Duodenal mucosa (tissue), 2 donors: ENCODE results near the gene MAGI2.

Experiments
- H3K27ac ChIP-seq: one replicate; pipeline ENCODE4 v1.7.0; 2013; ENCODE audit warnings: low read depth, low read length
- H3K27me3 ChIP-seq, 2 donors: one replicate each; pipeline ENCODE4 v1.7.0; 2013; ENCODE audit warnings: low read length in 2 of 2, control low read depth in 1 of 2; ENCODE audit not compliant: insufficient read depth in 2 of 2, control insufficient read depth in 1 of 2
- H3K36me3 ChIP-seq, 2 donors: one replicate each; pipeline ENCODE4 v1.7.0; 2013; ENCODE audit warnings: low read length in 2 of 2, control low read depth in 1 of 2; ENCODE audit not compliant: insufficient read depth in 2 of 2, control insufficient read depth in 1 of 2
- H3K4me1 ChIP-seq, 2 donors: one replicate each; pipeline ENCODE4 v1.7.0; 2013; ENCODE audit warnings: low read length in 2 of 2, control low read depth in 1 of 2; ENCODE audit not compliant: insufficient read depth in 2 of 2, control insufficient read depth in 1 of 2
- H3K4me3 ChIP-seq, 2 donors: one replicate each; pipeline ENCODE4 v1.7.0; 2013; ENCODE audit warnings: low read length in 2 of 2, low read depth in 1 of 2
- H3K9ac ChIP-seq, 2 donors: one replicate each; pipeline ENCODE4 v1.7.0; 2013; ENCODE audit warnings: low read length in 2 of 2, low read depth in 1 of 2
- H3K9me3 ChIP-seq, 2 donors: one replicate each; pipeline ENCODE4 v1.7.0; 2013; ENCODE audit warnings: low read length in 2 of 2, control low read depth in 1 of 2; ENCODE audit not compliant: control insufficient read depth in 1 of 2

The MAGI2 gene

DNA sequence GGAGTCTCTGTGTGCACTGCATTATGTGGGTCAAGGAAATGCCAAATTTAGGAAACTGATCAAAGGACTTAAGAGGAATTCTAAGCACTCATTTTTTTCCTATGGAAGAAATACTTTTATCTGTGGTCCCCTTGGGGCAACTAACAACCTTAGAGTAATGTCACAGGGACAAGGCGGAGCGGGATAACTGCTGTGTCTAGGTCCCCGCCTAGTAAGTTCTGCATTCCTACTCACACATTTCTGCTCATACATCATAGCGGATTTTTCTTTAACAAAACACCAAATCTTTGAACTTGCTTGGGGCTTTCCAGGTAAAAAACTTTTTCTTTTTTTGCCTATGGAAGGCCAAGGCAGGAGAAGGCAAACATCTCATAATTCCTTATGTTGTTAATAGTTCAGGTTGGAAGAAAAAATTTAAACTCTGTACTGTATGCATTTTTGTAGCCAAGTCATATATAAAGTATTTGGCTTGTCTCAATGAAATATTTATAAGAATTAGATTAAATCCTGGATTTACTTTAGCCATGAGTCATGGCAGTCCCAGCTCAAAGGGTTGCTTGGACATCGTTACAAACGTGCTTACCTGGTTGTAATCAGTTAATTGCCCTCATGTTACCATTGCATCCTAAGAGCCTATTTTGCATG, 1369.9 kb downstream of the MAGI2 start:
- H3K9ac ChIP-seq = no peak overlapping the region
- H3K27me3 ChIP-seq = no peaks in the 10 kb centered on the region
- H3K4me1 ChIP-seq = no peaks in the 10 kb centered on the region
- H3K36me3 ChIP-seq = no peaks in the 10 kb centered on the region
- H3K27ac ChIP-seq = no peak overlapping the region
- no peaks in the 10 kb centered on the region for H3K9me3 ChIP-seq
- no peak overlapping the region for H3K4me3 ChIP-seq

DNA sequence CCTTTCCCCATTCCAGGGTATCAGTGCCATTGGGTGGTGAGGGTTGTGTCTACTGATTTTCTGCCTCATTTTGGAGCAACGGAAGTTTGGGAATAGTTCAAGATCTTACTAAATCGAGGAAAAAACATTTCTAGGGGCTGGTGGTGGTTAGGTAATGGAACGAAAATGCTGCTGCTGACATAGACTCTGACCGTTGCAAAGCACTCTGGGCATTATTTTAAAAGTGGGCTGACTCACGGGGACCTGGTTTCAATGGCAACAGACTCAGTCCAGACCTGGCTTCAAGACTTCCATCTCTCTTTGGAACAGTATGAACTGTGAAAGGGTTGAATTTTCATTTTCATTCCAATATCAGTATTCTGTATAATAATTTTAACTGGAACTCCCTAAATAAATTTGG, 1370.9 kb downstream of the MAGI2 start:
- Histone ChIP-seq H3K4me1 (no peaks in the 10 kb centered on the region), H3K9ac (no peak overlapping the region), H3K27ac (no peak overlapping the region)

DNA sequence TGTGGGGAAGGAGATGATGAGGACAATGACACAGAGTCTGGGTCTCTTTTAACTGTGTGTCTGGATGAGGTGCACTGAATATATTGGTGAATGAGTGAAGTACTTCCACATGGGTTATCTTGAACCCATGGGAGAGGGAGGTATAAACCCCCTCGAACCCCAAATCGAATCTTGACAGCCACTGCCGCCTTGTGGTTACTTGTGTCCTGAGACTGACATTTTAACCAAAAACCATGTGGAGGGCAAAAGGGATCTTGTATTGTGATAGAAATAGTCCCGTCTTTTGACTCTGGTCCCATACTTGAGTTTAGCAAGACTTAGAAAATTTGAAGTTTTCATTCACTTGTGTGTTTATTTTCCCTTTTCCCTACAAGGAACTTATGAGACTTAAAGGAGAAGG, 1371.6 kb downstream of the MAGI2 start:
- Histone ChIP-seq H3K36me3 (no peaks in the 10 kb centered on the region), H3K4me3 (no peak overlapping the region), H3K27me3 (no peaks in the 10 kb centered on the region), H3K4me1 (no peaks in the 10 kb centered on the region), H3K27ac (no peak overlapping the region), H3K9ac (no peak overlapping the region), H3K9me3 (no peaks in the 10 kb centered on the region)

More for the DNA sequence above, 1370.9 kb downstream of the MAGI2 start:
- no peak overlapping the region for H3K4me3 ChIP-seq
- no peaks in the 10 kb centered on the region for H3K9me3 ChIP-seq
- no peaks in the 10 kb centered on the region for H3K36me3 ChIP-seq
- no peaks in the 10 kb centered on the region for H3K27me3 ChIP-seq

DNA sequence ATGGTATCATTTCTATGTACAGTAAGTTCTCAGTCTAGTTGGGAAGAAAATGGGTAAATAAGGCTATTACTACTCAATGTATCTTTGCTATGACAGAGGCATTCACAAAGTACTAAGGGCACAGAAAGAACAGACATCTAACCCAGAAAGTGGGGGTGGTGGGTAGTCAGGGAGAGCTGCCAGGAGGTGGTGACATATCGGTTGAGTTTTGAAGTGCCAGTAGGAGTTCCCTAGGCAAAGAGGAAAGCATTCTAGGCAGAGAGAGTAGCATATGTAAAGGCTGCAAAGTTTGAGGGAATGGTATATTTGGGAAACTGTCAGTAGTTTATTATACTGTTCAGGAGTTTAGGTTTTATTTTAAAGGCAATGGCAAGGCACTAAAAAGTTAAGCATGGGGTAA, 1372.1 kb downstream of the MAGI2 start:
- H3K4me1 ChIP-seq = no peaks in the 10 kb centered on the region
- no peaks in the 10 kb centered on the region for H3K27me3 ChIP-seq
- H3K27ac ChIP-seq = no peak overlapping the region
- no peak overlapping the region for H3K4me3 ChIP-seq
- no peak overlapping the region for H3K9ac ChIP-seq
- no peaks in the 10 kb centered on the region for H3K9me3 ChIP-seq
- no peaks in the 10 kb centered on the region for H3K36me3 ChIP-seq

DNA sequence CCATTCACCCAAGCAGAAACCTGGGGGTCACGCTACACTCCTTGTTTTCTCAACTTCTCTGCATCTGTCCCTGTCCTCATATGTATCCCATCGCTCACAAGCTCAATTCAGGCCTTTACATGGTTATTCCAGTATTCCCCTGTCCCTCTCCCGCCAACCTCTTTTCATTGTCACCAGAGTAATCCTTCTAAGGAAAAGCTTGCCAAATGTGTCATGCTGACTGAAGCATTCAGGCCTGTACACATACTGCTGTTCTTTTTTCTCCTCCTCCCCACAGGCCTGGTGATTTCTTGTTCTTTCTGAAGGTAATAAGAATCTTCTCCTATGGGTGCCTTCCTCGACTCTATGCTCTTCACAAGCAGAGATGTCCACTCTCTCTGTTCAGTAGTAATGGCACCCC, 1372.7 kb downstream of the MAGI2 start:
- Histone ChIP-seq H3K9ac (no peak overlapping the region), H3K4me1 (no peaks in the 10 kb centered on the region), H3K4me3 (no peak overlapping the region), H3K36me3 (no peaks in the 10 kb centered on the region), H3K9me3 (no peaks in the 10 kb centered on the region), H3K27ac (no peak overlapping the region), H3K27me3 (no peaks in the 10 kb centered on the region)

DNA sequence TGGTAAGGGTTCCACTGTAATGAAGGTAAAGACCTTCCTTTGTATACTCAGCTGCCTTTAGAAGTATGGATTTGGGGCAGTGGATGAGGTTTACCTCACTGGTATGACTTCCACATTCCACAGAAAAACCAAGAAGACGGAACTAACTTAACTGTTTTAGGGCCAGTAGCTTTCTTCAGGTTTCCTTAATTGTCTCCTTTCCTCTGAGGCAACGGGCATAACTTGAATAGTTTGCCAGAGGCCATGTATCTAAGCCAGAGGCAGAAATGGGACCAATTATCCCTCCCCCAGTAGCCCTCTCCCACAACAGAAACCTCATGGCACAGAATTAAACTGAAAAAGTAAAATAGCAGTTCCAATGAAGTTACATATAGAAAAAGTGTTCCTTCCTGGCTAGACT, 1373.2 kb downstream of the MAGI2 start:
- Histone ChIP-seq H3K9ac (no peak overlapping the region), H3K4me3 (no peak overlapping the region), H3K27ac (no peak overlapping the region), H3K9me3 (no peaks in the 10 kb centered on the region), H3K36me3 (no peaks in the 10 kb centered on the region), H3K4me1 (no peaks in the 10 kb centered on the region), H3K27me3 (no peaks in the 10 kb centered on the region)

DNA sequence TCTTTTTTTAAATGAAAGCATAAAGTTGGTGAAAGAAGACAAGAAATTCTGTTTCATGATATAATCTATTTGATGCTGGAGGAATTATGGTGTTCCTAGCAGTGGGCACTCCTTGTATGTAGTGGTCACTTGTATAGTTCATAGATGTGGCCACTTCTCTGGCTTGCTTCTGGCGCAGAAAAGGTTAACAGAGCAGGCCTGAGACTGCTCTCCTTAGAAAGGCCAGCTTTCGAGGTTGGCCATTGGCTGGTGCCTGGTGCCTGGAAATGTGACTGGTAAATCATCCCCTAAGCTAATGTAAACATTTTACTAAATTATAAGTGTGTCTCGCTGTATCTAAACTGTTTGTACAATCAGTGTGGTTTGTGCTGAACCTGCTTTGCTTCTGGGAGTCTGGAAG, 1378.8 kb downstream of the MAGI2 start:
- Histone ChIP-seq H3K36me3 (no peaks in the 10 kb centered on the region), H3K9ac (no peak overlapping the region), H3K4me1 (peaks cover 6 to 10% of the 10 kb centered on the region in 2 donors), H3K9me3 (no peaks in the 10 kb centered on the region), H3K27ac (no peak overlapping the region), H3K4me3 (no peak overlapping the region), H3K27me3 (no peaks in the 10 kb centered on the region)

DNA sequence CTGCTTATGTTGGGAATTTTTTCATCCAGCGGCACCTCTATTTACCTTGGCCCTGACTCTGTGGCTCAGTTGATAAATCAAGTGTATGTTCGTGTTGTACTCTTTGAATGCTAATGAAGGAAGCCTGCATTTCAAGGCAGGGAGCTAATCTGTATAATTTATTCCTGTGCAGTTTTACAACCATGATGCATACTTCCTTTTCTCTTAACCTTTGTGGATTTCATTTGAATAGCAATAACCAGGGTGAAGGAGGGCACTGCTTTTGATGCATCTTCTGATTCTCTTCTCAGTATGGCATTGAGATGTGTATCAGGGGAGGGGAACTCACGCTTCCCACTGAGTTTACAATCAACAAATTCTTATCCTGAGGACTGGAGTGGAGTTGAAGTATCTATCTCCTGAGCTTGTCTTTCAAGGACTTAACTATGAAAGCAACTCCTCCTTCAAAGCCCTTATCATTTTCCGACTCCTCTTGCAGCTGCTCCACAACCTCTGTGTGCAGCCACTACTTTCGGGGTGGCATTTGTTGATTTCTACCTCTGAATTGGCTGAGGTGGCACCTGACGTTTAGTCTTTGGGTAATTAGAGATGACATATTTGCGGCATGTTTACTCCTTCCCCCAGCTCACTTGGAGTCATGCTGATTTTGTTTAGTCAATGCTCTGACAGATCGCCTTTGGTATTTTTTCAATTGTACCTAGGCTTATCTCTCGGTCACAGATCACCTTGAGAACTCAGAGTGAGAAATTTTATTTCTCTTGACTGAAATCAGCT, 1379.7 kb downstream of the MAGI2 start:
- no peak overlapping the region for H3K9ac ChIP-seq
- H3K9me3 ChIP-seq = no peaks in the 10 kb centered on the region
- H3K27me3 ChIP-seq = no peaks in the 10 kb centered on the region
- H3K27ac ChIP-seq = no peak overlapping the region
- peak overlapping the region in 1 of 2 donors; percentile 25 for H3K4me3 ChIP-seq
- no peaks in the 10 kb centered on the region for H3K36me3 ChIP-seq
- peaks cover 6 to 10% of the 10 kb centered on the region in 2 donors for H3K4me1 ChIP-seq

DNA sequence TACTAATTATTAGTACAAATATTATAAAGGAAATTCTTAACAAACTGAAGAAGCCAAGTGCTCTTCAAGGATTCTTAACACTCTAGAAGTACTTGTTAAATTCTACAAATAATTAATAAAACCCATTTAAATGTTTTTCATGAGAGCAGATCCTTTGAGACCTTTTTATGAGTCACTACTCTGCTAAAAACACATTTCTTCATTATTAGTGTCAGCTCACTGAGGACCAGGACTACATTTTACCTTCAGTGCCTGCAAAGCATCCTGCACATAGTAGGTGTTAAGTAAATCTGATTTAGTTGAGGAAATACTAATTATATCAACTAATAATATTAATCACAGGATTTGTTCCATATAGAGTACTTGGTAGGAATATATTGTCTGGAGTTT, 1381.3 kb downstream of the MAGI2 start:
- no peaks in the 10 kb centered on the region for H3K9me3 ChIP-seq
- no peak overlapping the region for H3K27ac ChIP-seq
- H3K36me3 ChIP-seq = no peaks in the 10 kb centered on the region
- H3K9ac ChIP-seq = no peak overlapping the region
- no peak overlapping the region for H3K4me3 ChIP-seq
- peaks cover 6 to 10% of the 10 kb centered on the region in 2 donors for H3K4me1 ChIP-seq
- no peaks in the 10 kb centered on the region for H3K27me3 ChIP-seq

DNA sequence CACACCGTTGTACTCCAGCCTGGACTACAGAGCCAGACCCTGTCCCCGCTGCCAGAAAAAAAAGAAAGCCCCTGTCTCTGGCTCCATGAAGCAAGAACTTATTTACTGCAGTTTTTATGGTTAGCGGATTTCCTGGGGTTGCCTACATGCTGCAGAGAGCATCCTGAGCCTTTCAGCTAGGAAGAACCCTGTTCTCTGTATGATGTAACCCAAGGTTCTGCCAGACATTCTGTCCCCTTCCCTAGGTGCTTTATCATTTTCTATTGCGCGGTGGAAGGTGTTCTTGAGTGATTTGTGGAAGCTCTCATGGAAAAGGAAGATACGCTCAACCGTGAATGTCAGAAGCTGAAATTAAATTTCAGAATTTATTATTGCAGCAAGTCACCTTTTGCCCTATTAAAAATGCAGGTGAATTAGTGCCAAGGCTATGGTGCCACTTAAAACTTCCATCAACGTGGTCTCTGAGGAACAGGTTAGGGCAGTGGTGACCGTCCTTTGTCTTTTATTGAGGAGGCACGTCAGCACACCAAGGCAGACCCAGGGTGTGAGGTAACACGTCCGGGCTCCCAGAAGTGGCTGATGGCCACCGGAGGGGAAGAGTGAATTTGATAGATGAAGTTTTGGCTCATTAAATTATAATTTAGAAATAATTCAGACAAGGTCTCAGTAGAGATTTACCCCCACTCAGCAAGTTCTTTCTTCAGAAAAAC, 1381.8 kb downstream of the MAGI2 start:
- H3K4me1 ChIP-seq = peaks cover 6 to 10% of the 10 kb centered on the region in 2 donors
- no peaks in the 10 kb centered on the region for H3K36me3 ChIP-seq

More for the DNA sequence above, 1381.8 kb downstream of the MAGI2 start:
- H3K4me3 ChIP-seq = no peak overlapping the region
- H3K27me3 ChIP-seq = no peaks in the 10 kb centered on the region
- no peak overlapping the region for H3K27ac ChIP-seq
- H3K9ac ChIP-seq = no peak overlapping the region
- no peaks in the 10 kb centered on the region for H3K9me3 ChIP-seq
